Measurements from ENCODE around the gene OLFM4. TPM values are rescaled to one million over a fixed set of nuclear protein-coding genes. Genes with fewer than 3 reads are reported as not detected.

Gene OLFM4
- total and polyA plus RNA-seq, 10 of the 15 experiments (the other 5 are each of a cell fraction or from before 2014, with no cell fraction given) = 0.03 to 0.27 (median 0.11) TPM; not detected in 6

GRCh38 chr13:53045189-53045588 lies 16.6 kb downstream of the OLFM4 start (continued):
- no peak for TF ChIP-seq EP300 (IDR thresholded peaks at IDR 0.05; ENCODE audit: borderline replicate concordance in 1 of 2, control insufficient read depth in 1 of 2, low read depth in 2 of 2, low read length in 2 of 2)
- no peak for TF ChIP-seq SRF (IDR thresholded peaks at IDR 0.05; ENCODE audit: low read depth in 2 of 2, low read length in 2 of 2)

GRCh38 chr13:53048880-53049279 lies 20.3 kb downstream of the OLFM4 start:
- no peak for FAIRE-seq
- ChIA-PET SMC1A (ENCODE audit: uncharacterized antibody, unreplicated experiment) (no interaction called here), RAD21 (ENCODE audit: unreplicated experiment) (no interaction called here), CTCF (no interaction called here), POLR2A (no interaction called here)
- Histone ChIP-seq H3K27me3 (replicated peaks in 1 of 2; ENCODE audit: control insufficient read depth in 2 of 2, insufficient read depth in 2 of 2, low read length in 1 of 2) (no peaks in the 10 kb centered on the region), H2AFZ (ENCODE audit: control insufficient read depth, low read depth, low read length) (no peak overlapping the region), H3K27ac (ENCODE audit: control insufficient read depth, insufficient read depth) (no peak overlapping the region), H3K9me3 (replicated peaks; ENCODE audit: control insufficient read depth, insufficient read depth, low read length) (no peaks in the 10 kb centered on the region), H3K9ac (ENCODE audit: control insufficient read depth, insufficient read depth, low read length) (no peak overlapping the region), H3K79me2 (ENCODE audit: control insufficient read depth, insufficient read depth, low read length) (no peaks in the 10 kb centered on the region), H4K20me1 (ENCODE audit: control insufficient read depth, insufficient read depth) (no peaks in the 10 kb centered on the region), H3K4me1 (ENCODE audit: control insufficient read depth, insufficient read depth, low read length) (no peaks in the 10 kb centered on the region), H3K4me2 (ENCODE audit: control insufficient read depth, insufficient read depth) (no peak overlapping the region), H3K4me3 (no peak overlapping the region), H3K36me3 (ENCODE audit: control insufficient read depth in 2 of 2, insufficient read depth in 2 of 2, low read length in 1 of 2) (no peaks in the 10 kb centered on the region)
- DNase-seq (ENCODE audit: low read depth, low spot score) = no peak
- 68% methylated on average over 4 of the region's 4 CpGs for WGBS (ENCODE audit: insufficient coverage, insufficient replicate concordance, low lambda C conversion rate, missing lambda C conversion rate)
- no peak for ATAC-seq
- no TSS peak for BruUV-seq (replicated peaks)
- TF ChIP-seq TCF7 (IDR thresholded peaks at IDR 0.05; ENCODE audit: borderline replicate concordance) (no peak), HCFC1 (IDR thresholded peaks at IDR 0.05; ENCODE audit: low read length) (no peak), NR2F1 (conservative IDR thresholded peaks at IDR 0.05) (no peak), SMAD1 (IDR thresholded peaks at IDR 0.05; ENCODE audit: low read depth, partially characterized antibody) (no peak), JUND (IDR thresholded peaks at IDR 0.05; ENCODE audit: low read depth, low read length) (no peak), KDM1A (IDR thresholded peaks at IDR 0.05; ENCODE audit: borderline replicate concordance) (no peak), NRF1 (conservative IDR thresholded peaks at IDR 0.05; ENCODE audit: low read depth, low read length) (no peak), RAD51 (IDR thresholded peaks at IDR 0.05) (no peak), MYC (IDR thresholded peaks at IDR 0.05; ENCODE audit: insufficient read depth, insufficient read length, insufficient replicate concordance, low read length, severe bottlenecking) (no peak), POLR2A (IDR thresholded peaks at IDR 0.05; ENCODE audit: low read depth, low read length) (no peak), MXI1 (IDR thresholded peaks at IDR 0.05; ENCODE audit: low read depth, low read length) (no peak), NFXL1 (IDR thresholded peaks at IDR 0.05; ENCODE audit: borderline replicate concordance) (no peak), ZNF592 (IDR thresholded peaks at IDR 0.05) (no peak), KAT2A (conservative IDR thresholded peaks at IDR 0.05; ENCODE audit: control insufficient read depth, low read depth, low read length) (no peak)
- intact Hi-C loops (cut with micrococcal nuclease; ENCODE audit: unreplicated experiment) (no loop called here), in situ Hi-C loops (cut with MboI) (no loop called here)

Measured in GM12878 (cell line).